ES-I3 (cell line): ENCODE results near the gene CDH4.

Experiments used
- H3K36me3 ChIP-seq: 2 replicates; pipeline ENCODE4 v1.6.1; 2013; ENCODE audit warnings: mild to moderate bottlenecking, low read length, control low read depth, moderate library complexity; ENCODE audit not compliant: insufficient read depth
- H3K4me1 ChIP-seq: 2 replicates; pipeline ENCODE4 v1.6.1; 2013; ENCODE audit warnings: mild to moderate bottlenecking, control low read depth, low read length; ENCODE audit not compliant: insufficient read depth
- H3K9ac ChIP-seq: 2 replicates; pipeline ENCODE4 v1.6.1; 2013; ENCODE audit warnings: low read depth, mild to moderate bottlenecking, low read length, moderate library complexity
- H3K9me3 ChIP-seq: 2 replicates; pipeline ENCODE4 v1.6.1; 2013; ENCODE audit warnings: mild to moderate bottlenecking, low read length, moderate library complexity; ENCODE audit not compliant: control insufficient read depth, insufficient read depth

CDH4 gene

DNA sequence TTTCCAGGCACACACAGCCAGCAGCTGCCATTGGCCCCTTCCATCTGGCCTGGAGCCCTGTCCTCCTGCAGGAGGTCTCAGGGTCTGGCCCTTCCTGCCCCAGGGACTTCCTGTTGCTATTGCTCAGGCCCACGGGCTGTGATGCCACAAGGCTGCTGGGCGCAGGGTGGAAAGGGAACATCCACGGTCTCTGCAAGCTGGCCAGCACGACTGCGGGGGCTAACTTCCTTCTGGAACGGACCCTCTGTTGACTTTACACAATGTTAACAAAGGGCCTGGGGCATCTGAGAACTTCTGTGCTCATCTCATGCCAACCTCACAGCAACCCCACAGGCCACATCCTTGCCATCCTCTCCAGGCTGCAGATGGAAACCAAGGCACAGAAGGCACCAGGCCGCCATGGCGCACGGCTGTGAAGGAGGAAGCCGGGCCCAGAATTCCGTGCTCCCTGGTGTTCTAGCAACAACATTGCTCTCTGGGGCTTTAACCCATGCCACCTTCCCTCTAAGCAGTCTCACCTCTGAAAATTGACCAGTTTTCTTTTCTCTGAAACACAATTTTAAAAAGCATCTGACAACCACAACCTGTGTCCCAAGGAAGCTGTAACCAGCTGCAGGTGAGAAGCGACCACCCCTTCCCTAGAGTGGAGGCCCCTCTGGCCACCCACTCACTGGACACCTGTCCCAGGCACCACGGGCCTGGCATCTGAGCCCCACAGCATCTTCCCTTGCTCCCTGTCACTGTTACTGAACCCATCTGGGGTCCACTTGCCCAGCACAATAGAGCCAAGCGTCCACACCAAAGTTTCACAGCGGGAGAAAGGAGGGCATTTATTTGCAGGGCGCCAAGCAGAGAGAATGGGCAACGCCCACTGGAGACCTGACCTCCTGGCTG is 261.3 kb downstream of the CDH4 start:
- Histone ChIP-seq H3K9me3 (no peaks in the 10 kb centered on the region), H3K4me1 (peaks cover 16% of the 10 kb centered on the region), H3K9ac (no peak overlapping the region), H3K36me3 (no peaks in the 10 kb centered on the region)

DNA sequence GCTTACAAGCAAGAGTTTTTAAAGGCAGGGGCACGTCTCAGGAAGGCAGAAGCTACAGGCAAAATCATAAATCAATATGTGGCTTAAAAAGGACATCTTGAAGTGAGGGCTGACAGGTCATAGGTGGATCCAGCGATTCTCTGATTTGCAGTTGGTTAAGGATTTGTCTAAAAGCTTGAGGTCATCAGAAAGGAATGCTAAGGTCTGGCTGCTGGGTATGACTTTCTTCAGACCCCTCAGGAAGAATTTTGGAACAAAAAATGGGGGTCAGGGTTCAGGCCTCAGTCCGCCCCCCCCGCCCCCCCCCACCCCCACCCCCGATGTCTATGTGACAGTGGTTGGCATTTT is 261.9 kb downstream of the CDH4 start:
- Histone ChIP-seq H3K9me3 (no peaks in the 10 kb centered on the region), H3K36me3 (no peaks in the 10 kb centered on the region), H3K9ac (no peak overlapping the region), H3K4me1 (peaks cover 16% of the 10 kb centered on the region)

DNA sequence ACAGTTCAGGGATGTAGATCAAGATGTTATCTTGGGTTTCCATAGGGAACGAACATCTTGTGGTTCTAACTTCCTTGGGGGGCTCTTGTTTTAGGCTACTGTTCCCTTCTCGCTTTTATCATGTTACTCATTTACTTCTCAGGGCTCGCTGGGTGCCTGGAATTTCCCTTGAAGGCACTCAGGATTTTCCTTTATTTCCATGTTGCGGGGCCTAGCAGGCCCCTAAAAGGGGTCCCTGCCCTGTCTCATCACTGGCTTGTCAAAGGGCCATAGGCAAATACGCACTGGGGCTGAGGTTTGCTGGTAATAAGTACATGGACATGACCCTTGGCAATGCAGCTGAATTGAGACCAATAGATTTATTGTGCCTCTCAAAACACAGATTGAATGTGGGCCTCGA is 262.3 kb downstream of the CDH4 start:
- Histone ChIP-seq H3K36me3 (no peaks in the 10 kb centered on the region), H3K9me3 (no peaks in the 10 kb centered on the region), H3K4me1 (peaks cover 16% of the 10 kb centered on the region), H3K9ac (no peak overlapping the region)

DNA sequence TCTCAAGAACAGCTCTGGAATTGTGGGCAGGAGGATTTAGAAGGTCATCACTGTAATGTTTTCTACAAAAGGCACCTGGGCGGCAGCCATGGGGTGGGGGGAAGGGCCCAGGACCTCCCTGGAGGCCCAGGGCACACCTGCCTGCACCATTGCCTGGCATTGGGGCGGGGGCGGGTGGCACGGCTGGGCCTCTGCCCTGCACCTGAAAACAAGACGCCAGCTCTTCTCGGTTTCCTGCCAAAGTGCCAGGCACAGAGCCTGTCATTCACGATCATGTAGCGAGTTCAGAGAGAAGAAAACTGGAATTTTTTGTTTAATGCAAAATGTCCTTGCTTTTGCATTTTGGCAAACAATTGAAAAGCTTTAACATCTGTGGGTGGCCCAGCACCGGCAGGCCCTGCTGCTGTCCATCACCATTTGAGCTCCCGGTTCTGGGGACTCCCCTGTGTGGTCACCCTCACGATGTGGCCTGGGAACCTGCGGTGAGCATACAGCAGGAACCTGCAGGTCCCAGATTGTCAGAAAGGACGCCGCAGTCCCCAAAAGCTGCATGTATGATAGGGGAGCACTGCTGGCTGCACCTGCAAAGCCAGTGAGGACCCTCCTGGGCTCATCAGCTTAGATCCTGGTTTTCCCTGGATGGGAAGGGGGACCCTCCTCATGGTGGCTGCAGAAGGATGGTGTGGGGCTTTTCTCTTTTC is 262.9 kb downstream of the CDH4 start:
- Histone ChIP-seq H3K36me3 (no peaks in the 10 kb centered on the region), H3K9me3 (no peaks in the 10 kb centered on the region), H3K4me1 (peaks cover 16% of the 10 kb centered on the region), H3K9ac (no peak overlapping the region)

DNA sequence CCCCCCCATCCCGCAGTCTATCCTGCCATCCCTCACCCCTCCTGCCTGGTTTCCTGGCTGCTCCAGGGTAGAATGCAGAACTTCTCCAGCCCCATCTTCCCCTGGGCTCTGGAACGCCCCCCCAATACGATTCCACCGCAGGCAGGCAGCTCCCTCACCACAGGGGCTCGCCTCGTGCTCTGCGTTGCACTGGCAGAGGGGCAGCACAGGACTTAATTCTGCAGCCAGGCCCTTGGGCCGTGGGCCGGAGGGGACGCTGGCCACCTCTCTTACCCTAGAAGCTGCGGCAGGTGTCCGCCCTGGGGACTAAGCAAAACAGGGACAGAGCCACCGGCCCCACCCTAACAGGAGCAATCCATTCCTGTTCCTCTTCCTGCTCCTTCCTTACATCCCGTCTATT is 263.9 kb downstream of the CDH4 start:
- no peak overlapping the region for H3K9ac ChIP-seq
- no peaks in the 10 kb centered on the region for H3K9me3 ChIP-seq
- H3K36me3 ChIP-seq, result no peaks in the 10 kb centered on the region
- H3K4me1 ChIP-seq, result peaks cover 18% of the 10 kb centered on the region

DNA sequence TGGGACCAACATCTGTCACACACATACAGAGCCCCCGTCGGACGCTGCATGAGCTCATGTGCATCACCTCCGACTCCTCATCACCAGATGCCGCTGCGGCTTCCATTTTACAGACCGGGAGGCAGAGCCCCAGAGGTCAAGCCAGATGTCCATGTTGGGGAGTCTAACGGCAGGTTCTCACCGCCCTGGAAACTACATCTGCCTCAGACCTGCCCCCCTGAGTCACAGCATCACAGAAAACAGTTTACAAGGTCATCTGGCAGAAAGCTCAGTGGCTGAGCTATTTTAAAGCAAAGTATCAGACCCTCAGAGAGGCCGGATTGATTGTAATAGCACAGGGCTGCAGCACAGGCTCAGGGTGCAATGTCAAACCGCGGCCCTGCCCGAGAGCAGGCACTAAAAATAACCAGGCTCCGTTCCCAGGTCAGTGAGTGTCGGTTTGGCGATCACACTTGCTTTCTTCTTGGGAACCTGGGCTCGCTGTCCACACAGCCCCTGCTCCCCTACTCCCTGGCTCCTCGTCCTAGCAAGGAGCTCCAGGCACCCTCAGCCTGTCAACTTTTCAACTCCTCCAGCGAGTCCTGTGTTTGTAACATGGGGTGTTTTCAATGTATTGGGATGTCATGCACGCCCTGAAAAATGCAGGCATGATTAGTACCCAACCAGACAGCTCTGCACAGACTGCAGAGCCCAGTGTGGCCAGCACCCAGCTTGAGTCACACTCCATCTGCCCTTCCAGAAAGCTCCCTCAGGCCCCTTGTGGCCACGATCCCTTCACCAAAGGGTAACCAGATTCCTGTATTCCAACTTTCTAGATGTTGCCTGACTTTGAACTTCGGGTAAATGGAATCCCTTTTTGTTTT is 264.5 kb downstream of the CDH4 start:
- Histone ChIP-seq H3K9me3 (no peaks in the 10 kb centered on the region), H3K9ac (no peak overlapping the region), H3K4me1 (peaks cover 24% of the 10 kb centered on the region), H3K36me3 (no peaks in the 10 kb centered on the region)

DNA sequence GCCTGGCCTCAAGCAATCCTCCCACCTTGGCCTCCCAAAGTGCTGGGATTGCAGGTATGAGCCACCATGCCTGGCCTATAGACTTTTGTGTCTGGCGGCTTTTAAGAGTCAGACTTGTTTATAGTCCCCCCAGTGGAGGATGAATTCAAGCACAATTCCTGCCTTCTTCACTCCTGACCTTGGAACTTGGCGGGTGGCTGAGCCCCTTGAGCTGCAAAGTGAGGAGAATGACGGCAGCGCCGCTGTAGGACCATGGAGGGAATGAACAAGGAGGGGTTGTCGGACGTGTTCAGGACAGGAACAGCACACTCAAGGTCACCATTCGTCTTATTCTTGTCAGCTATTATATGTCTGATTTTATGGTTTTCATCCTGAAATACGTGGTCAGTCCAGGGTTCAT is 265.4 kb downstream of the CDH4 start:
- H3K9ac ChIP-seq, result no peak overlapping the region

DNA sequence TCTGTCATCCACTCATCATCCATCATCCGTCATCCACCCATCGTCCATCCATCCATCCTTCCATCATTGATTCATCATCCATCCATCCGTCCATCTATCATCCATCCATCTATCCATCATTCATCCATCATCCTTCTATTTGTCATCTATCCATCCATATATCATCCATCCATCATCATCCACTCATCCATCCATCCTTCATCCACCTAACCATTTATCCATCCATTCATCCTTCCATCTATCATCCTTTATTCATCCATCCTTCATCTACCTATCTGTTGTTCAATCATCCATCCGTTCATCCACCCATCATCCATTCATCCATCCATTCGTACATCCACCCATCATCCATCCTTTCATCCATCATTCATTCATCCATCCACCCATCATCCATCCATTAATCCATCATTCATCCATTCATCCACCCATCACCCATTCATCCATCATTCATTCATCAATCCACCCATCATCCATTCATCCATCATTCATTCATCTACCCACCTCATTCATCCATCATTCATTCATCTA is 266.4 kb downstream of the CDH4 start:
- H3K9ac ChIP-seq, result no peak overlapping the region

More for the DNA sequence above, 265.4 kb downstream of the CDH4 start:
- no peaks in the 10 kb centered on the region for H3K9me3 ChIP-seq
- peaks cover 29% of the 10 kb centered on the region for H3K4me1 ChIP-seq
- no peaks in the 10 kb centered on the region for H3K36me3 ChIP-seq

DNA sequence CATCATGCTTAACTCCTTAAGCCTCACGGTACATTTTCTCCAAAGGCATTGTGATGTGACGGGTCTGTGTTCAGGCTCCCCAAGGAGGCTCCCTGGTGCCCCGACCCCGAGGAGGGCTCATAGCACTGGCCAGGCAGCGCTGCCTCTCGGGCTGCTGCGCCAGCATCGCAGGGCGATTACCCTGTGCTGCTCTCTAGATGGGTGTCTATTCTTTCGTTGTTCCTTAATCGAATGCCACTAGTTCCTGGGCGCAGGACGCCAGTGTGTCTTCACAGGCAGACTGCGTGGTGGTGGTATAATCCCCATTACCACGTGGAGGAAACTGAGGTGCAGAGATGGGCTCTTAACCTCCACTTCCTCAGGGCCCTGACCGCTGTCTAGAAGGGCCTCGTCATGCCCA is 267.4 kb downstream of the CDH4 start:
- peaks cover 26% of the 10 kb centered on the region for H3K4me1 ChIP-seq
- H3K9me3 ChIP-seq, result no peaks in the 10 kb centered on the region
- no peak overlapping the region for H3K9ac ChIP-seq
- no peaks in the 10 kb centered on the region for H3K36me3 ChIP-seq

More for the DNA sequence above, 266.4 kb downstream of the CDH4 start:
- no peaks in the 10 kb centered on the region for H3K36me3 ChIP-seq
- H3K4me1 ChIP-seq, result peaks cover 29% of the 10 kb centered on the region
- no peaks in the 10 kb centered on the region for H3K9me3 ChIP-seq

DNA sequence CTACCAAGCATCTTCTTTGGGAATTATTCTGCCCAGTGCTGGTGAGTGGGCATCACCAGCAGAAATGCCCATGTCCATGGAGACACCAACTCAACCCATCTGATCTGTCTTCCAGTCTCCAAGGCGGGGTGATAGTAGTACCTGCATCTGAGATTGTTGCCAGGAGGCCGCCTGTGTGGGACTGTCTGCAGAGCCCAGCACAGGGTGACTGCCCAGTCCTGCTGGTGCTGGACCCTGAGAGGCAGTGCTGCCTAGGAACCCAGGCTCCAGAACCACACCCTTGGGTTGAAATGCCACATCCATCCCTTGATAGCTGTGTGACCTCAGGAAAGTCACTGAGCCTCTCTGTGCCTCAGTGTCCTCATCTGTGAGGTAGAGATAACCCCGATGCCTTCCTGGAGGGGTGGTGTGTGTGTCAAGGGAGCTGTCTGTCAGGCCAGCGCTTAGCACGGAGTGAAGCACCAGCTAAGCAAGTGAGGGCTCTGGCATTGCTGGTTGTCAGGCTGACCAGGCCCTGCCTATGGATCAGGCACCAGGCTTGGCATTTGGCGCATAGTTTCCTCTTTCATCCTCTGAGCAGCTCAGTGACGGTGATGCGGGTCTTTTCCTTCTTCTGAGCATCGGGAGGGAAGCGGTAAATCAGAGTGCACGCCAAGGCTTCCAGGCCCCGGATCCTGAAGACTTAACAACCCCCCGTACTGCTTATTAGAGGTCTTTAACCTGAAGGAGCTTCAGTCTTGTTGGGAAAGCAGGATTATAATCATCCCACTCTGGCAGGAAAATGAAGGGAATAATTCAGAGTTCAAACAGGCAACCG is 268.2 kb downstream of the CDH4 start:
- no peaks in the 10 kb centered on the region for H3K36me3 ChIP-seq
- no peaks in the 10 kb centered on the region for H3K9me3 ChIP-seq
- peaks cover 18% of the 10 kb centered on the region; the same call in 1 of the 2 replicates for H3K4me1 ChIP-seq
- no peak overlapping the region for H3K9ac ChIP-seq

DNA sequence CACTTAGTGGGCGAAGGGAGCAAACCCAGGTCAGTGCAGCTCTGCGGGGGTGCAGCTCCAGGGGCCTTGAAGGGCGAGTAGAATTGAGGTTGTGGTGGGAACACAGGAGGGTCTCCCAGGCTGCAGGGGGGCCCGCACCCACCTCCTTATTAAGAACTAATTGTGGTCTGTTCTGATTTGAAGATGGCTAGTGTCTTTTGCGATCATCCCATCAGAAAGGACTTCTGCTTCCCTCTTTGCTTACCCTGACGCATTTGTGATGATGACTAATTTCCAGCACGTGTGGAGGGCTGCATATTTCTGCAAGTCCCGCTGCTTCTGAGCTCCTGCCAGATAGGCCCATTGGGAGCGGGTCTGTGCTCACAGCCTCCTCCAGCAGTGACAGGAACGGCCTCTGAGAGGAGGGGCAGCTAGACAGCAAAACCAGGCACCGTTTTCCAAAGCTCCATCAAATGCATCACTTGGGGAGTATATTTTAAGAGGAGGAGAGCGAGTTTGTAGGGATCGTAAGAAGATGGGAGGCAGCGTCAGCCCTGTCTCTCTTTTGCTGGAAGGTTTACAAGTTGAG is 268.9 kb downstream of the CDH4 start:
- H3K36me3 ChIP-seq, result no peaks in the 10 kb centered on the region
- no peaks in the 10 kb centered on the region for H3K9me3 ChIP-seq
- H3K4me1 ChIP-seq, result peaks cover 20% of the 10 kb centered on the region
- H3K9ac ChIP-seq, result no peak overlapping the region

DNA sequence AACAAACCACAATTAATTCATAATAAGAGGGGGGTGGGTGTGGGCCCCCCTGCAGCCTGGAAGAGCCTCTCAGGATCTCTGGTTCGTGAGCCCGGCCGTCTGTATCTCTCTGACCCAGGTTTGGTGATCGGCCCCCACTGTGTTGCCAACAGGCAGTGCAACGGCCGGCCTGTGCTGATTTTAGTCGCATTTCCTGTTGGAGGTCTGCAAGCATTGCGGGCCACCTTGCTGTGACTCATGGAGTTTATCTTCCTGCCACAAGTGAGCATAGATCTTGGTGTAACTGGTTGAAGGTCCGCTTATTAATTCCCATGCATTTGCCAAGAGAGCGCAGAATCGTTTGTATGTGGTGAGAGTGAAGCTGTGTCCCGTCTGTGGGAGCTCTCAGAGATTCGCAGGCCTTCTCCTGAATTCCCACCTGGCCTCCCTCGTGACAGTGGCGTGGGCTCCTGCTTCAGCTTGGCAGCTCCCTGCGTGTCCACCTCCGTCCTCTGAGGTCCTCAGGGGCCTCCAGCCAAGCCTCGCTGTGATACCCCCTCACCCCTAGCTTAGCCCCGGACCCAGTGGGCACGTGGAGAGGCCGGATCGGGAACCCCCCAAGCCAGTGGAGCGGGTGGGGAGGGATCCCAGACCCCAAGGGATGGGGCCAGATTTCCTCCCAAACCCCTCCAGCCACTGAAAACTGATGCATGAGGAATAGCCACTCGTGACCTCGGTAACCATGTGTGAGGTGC is 269.8 kb downstream of the CDH4 start:
- no peaks in the 10 kb centered on the region for H3K36me3 ChIP-seq
- no peaks in the 10 kb centered on the region for H3K9me3 ChIP-seq
- peaks cover 22% of the 10 kb centered on the region for H3K4me1 ChIP-seq
- H3K9ac ChIP-seq, result no peak overlapping the region
